NCI-H460 (cell line): Measurements from ENCODE around the gene TRMT61B. TPM values are rescaled to one million over a fixed set of nuclear protein-coding genes. Genes with fewer than 3 reads are reported as not detected.

ENCODE experiments used
- DNase-seq: peaks from one replicate; pipeline ENCODE4 v3.0.0-alpha.2; 2016; ENCODE audit warnings: low read depth; ENCODE audit errors: extremely low read depth
- polyA plus RNA-seq: library from polyadenylated mRNA; depleted of rRNA; stranded (reverse); fragments of >200 nt; gene quantifications from 2 replicates; pipeline ENCODE4 v1.2.3, GENCODE V29; 2014; cell fraction: nucleus; rRNA removed
- total RNA-seq: library from RNA; depleted of rRNA; stranded (reverse); fragments of >200 nt; shearing (Covaris generic); gene quantifications from 2 replicates; pipeline ENCODE4 v1.2.3, GENCODE V29; 2014; rRNA removed

Gene TRMT61B
- 22.4 and 29.4 TPM in 2 replicates for total RNA-seq
- polyA plus RNA-seq: 12.2 and 28.0 TPM in 2 replicates

- DNase-seq: peak; percentile 93
These were observed at the start of gene TRMT61B for GRCh38 chr2:28870146-28870891. TSS of gene TRMT61B (minus strand) at chr2:28870309. CDS start at chr2:28870277, 32 bp downstream.

- DNase-seq: no peak
These were observed 45.8 kb upstream of the TRMT61B start for GRCh38 chr2:28915939-28916338.

GRCh38 chr2:28909655-28910353, 39.7 kb upstream of the TRMT61B start:
- no peak for DNase-seq

DNA sequence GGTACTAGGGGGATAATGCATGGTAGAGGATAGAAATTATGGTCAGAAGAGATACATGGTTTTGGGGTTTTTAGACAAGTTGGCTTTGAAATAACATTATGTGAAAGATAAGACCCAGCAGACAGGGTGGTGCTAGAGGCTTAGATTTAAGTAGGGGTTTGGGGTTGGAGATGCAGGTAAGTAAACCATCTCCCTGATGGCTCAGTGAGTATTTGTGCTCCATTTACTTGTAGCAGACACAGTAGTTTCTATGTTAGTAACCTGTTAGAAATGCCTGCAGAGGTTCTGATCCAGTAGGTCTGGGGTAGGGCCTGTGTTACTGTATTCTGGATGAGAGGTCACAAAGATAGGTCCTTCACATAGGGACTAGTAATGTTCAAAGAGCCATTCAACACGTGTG, 38.1 kb upstream of the TRMT61B start:
- DNase-seq: no peak

GRCh38 chr2:28906821-28907220, 36.7 kb upstream of the TRMT61B start:
- DNase-seq: no peak

GRCh38 chr2:28906376-28906775, 36.3 kb upstream of the TRMT61B start:
- DNase-seq: no peak

GRCh38 chr2:28905533-28905932, 35.4 kb upstream of the TRMT61B start:
- DNase-seq: no peak

GRCh38 chr2:28904802-28905457, 34.8 kb upstream of the TRMT61B start:
- no peak for DNase-seq

DNA sequence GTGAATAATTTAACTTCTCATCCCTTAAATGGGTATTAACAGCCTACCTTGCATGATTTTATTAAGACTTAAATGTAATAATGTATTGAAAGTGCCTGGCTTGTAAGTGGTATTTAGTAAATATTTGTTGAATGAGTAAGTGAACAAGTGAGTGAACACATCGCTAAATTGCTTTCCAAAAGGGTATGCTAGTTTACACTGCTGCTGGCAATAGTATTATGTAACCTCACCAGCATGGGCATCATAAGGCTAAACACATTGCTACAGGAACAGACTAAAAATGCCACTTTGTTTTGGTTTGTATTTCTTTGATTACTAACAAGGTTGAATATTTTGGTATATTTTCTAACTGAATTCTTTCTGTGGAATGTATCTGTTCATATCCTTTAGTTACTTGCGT, 34.2 kb upstream of the TRMT61B start:
- no peak for DNase-seq

DNA sequence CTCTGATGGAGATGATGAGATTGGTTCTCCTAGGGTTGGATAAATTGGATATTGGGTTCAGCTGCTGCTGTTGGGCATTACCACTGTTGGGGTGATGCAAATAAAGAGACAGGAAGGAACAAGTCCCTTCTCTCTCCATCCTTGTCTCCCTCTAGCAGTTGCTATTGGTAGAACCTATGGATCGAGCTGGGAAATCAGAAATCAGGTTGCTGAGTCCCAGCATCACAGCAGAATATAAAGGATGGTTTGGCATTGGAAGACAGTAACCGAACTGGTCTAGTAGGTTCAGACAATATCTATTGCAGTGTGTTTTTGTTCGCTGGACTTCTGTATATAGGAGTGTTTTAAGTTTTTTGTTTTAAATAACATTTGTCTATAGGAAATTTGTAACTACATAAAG, 32.5 kb upstream of the TRMT61B start:
- DNase-seq: no peak

GRCh38 chr2:28901841-28902240, 31.7 kb upstream of the TRMT61B start:
- DNase-seq: no peak

- peak; percentile 56 for DNase-seq
These were observed 31.1 kb upstream of the TRMT61B start for GRCh38 chr2:28901202-28901601.

DNA sequence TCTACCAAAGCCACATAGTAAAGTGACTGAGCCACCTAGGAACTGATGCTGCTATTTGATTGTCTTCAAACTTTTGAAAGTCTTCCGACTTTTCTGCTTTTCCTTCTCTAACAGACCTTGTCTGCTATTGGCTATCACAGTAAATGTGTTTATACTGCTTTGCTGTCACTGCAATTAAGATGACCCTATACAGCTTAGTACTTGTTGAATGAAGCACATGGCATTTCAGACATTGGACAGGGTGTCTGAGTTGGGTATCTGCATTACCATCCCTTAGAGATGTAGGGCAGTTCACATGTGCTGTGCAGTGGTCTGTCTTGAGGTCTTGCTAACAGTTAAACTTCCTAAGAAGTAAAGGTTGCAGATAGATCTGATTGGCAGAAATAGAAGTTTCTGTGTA, 27.9 kb upstream of the TRMT61B start:
- DNase-seq: no peak

- DNase-seq: peak; percentile 45
These were observed 26.8 kb upstream of the TRMT61B start for GRCh38 chr2:28896906-28897305.

- DNase-seq: peak; percentile 12
These were observed 25.2 kb upstream of the TRMT61B start for GRCh38 chr2:28895189-28895893.

DNA sequence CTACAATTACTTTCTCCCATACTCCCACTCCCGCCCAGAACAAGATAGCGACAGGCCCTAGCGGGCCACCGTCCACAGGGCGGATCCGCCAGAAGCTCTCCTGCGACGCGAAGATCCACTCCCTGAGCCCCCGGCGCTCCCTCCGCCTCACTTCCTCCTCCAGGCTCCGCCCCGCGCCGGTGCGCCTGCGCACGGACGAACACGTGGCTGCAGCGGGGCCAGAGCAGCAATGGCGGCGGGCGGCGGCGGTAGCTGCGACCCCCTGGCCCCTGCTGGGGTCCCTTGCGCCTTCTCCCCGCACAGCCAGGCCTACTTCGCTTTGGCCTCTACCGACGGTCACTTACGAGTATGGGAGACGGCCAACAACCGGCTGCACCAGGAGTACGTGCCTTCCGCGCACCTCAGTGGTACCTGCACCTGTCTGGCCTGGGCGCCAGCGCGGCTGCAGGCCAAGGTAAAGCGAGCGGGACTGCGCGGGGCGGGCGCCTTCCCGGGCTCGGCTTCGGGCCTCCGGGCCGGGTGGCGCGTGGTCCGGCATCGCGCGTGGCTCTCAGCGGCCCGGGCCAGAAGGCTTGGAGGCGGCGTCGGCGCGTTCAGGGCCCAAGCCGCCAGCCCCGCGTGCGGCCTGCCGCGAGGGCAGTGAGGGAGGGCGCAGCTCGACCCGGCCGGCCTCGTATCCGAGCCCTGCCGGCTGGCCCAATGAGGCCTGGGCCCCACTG, 24.5 kb upstream of the TRMT61B start, which contains the start of gene WDR43:
WDR43 (plus strand) TSS at position 198 of the 719 bp plus-strand sequence; CDS start at position 230, 32 bp downstream.
- peak; percentile 99 for DNase-seq

- no peak for DNase-seq
These were observed 23.4 kb upstream of the TRMT61B start for GRCh38 chr2:28893488-28893887.

GRCh38 chr2:28880193-28880592, 10.1 kb upstream of the TRMT61B start:
- DNase-seq: no peak

DNA sequence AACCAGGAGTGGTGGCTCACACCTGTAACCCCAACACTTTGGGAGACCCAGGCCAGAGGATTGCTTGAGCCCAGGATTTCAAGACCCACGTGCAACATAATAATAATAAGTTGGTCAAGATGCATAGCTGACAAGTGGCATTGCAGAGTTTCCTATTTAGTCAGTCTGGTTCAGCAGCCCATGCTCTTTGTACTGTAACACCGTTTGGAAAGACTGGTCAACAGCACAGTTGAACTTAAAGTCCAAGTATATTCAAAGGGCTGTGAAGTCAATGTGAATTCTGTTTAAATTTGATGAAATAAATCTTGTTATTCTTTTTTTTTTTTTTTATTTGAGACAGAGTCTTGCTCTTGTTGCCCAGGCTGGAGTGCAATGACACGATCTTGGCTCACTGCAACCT, 1.5 kb upstream of the TRMT61B start:
- DNase-seq: no peak

DNA sequence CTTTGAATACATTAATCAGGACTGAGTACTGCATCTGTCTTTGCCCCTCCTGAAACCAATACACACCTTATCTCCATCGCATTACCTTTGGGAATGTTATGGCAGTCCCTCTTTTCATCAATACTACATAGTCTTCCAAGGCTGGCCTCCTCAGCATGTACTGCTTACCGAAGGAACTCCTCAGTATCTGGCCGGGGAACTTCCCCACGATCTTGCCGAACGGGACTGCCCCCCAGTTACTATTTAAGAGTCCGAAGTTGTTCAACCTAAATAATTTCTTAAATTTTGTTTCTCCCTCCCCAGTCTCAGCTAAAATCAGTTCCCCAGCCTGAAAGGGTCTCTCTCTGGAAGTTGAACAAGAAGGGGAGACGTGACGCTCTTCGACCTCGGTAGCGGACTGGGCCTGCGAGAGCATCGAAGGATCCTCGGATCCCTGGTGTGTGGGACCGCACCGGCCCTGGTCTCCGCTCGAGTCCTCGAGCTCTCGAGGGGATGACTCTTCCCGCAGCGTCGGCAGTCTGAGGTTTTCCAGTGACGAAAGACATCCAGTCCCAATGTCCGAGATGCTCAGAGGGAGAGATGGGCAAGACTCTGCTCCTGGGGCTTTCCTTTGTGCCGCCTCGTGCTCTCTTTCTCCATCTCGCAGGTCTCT, 489 bp downstream of the TRMT61B start:
- DNase-seq: peak; percentile 12
